SK-MEL-5 (cell line): ENCODE data around the gene SCAF8. TPM values are rescaled to one million over a fixed set of nuclear protein-coding genes. Genes with fewer than 3 reads are reported as not detected.

ENCODE experiments used
- DNase-seq: peaks from one replicate; pipeline ENCODE4 v3.0.0-alpha.2; 2016; ENCODE audit warnings: low read depth, low spot score
- in situ Hi-C: cut with HindIII; loops from 2 replicates; pipeline ENCODE4 v1.10.0; 2016; ENCODE audit warnings: low sequenced_read_pairs, high pct_unique_total_duplicates, low pct_unique_long_range_greater_than_20kb
- small RNA-seq, 2 experiments: library from RNA; depleted of rRNA; stranded (forward); fragments of <200 nt; gene quantifications; one replicate each; pipeline ENCODE3, GENCODE V24; 2014
- total RNA-seq: library from RNA; depleted of rRNA; stranded (reverse); fragments of >200 nt; shearing (Covaris generic); gene quantifications from 2 replicates; pipeline ENCODE4 v1.2.3, GENCODE V29; 2014; rRNA removed

SCAF8 gene
- total RNA-seq, 1 experiment from 2014 or later = 16.6 TPM

DNA sequence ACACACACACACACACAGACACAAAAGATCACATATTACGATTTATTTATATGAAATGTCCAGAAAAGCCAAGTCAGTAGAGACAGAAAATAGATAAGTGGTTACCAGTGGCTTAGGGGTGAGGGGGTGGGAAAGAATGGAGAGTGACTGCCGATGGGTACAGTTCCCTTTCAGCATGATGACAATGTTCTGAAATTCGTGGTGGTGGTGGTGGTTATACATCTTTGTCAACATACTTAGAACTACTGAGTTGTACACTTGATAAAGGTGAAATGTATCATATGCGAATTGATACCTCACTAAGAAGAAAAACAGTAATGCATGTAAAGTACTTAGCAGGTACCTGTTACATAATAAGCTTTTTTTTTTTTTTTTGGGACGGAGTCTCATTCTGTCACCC, 124.3 kb downstream of the SCAF8 start:
- no peak for DNase-seq
- in situ Hi-C loops = no loop called here

GRCh38 chr6:154861825-154862224, 128.6 kb downstream of the SCAF8 start:
- DNase-seq = no peak

GRCh38 chr6:154862536-154862935, 129.3 kb downstream of the SCAF8 start:
- DNase-seq = no peak
- in situ Hi-C loops = no loop called here

More at GRCh38 chr6:154861825-154862224, 128.6 kb downstream of the SCAF8 start:
- in situ Hi-C loops = no loop called here

GRCh38 chr6:154864066-154864430, 130.8 kb downstream of the SCAF8 start:
- no peak for DNase-seq
- in situ Hi-C loops = no loop called here

- in situ Hi-C loops = no loop called here
- no peak for DNase-seq
Observed at GRCh38 chr6:154865291-154865690, 132.1 kb downstream of the SCAF8 start.

- peak; percentile 72 for DNase-seq
- in situ Hi-C loops = no loop called here
Observed at GRCh38 chr6:154868143-154868594, 135.0 kb downstream of the SCAF8 start.

DNA sequence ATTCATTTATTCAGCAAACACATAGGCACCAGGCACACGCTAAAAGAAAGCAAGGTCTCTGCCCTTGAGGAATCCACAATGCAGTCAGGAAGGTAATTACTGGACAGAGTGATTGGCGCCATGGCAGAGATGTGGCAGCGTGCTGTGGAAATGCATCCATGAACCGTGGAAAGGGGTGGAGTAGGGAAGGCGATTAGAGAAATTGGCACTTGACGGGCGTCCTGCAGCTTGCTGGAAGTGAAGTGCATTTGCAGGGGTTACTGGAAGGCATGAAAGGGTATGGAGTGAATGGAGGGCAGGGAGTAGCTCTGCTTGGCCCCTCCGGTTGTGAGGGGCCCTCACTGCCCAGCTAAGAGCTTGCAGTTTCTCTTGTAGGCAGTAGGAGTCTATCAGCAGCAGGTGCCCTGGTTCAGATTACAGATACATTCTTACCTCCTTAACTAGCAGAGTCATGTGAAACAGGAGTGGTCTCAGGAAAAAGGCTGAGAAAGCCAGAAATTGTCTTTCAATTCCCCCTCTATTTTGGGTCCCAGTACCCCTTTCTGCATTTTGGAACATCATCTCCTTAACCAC, 139.4 kb downstream of the SCAF8 start:
- in situ Hi-C loops = no loop called here

DNA sequence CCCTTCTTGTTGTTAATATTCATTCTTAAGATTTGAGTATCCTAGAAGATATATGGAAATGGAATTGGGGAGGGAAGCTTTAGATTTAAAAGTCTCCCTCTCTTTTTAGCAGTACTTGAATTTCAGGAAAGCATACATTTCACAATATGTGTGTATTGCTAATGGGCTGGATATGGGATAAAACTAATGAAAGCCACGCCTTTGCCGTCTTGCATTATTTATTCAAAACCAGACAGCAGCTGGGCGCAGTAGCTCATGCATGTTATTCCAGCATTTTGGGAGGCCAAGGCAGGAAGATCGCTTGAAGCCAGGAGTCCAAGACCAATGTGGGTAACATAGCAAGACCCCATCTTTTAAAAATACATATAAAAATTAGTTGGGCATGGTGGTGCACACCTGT, 140.3 kb downstream of the SCAF8 start:
- DNase-seq = no peak

More for the DNA sequence above, 139.4 kb downstream of the SCAF8 start:
- DNase-seq = no peak

DNA sequence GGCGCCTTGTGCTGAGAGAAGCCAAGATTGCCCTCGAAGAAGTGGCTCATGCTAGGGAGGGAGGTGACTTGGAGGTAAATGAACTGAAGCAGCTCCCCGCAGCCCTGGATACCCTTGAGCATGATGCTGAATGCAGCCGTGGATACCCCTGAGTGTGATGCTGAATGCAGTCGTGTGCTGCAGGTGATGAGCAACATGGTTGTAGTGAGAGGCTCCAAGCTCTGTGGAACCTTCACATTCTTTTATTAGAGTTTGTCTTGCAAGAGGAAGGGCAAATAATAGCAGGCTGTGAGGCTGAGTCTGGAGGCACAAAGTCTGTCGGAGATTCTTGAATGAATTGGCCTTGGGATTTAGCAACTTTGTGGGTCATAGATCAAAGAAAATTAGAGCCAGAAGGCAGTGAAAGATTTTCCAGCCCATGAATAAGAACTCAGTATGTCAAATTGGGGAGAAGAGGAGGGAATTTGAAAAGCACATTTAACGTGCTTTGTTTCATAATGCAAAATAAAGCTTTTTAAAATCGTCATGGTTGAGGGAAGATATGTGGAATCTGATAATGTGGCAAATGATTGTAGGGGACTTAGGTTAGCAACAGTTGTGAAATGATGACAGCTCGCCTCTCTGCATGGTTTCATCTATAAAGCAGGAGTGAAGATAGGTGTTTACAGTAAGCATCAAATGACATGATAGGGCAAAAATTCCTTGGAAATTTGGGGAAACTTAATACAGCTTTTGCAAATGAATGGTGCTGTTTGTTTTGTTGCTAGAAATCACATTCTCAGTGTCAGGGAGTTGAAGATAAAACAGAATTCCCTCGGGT, 141.8 kb downstream of the SCAF8 start:
- in situ Hi-C loops = no loop called here
- DNase-seq = no peak

More for the DNA sequence above, 140.3 kb downstream of the SCAF8 start:
- in situ Hi-C loops = no loop called here

GRCh38 chr6:154876486-154877280, 143.5 kb downstream of the SCAF8 start:
- in situ Hi-C loops = no loop called here
- DNase-seq = no peak

- in situ Hi-C loops = no loop called here
- no peak for DNase-seq
Observed at GRCh38 chr6:154878871-154879491, 145.8 kb downstream of the SCAF8 start.

- in situ Hi-C loops = no loop called here
Observed at GRCh38 chr6:154882107-154882506, 148.9 kb downstream of the SCAF8 start.

More at GRCh38 chr6:154882107-154882506, 148.9 kb downstream of the SCAF8 start:
- no peak for DNase-seq

Small RNA genes lying within 50 kb of the gene (small RNA-seq; reads per million reads assigned to genes)
- gene MIR1273C (0 to 0.05 reads per million in 2 experiments), gene RNU6-824P (0 reads per million in 2 experiments)

Other genes with a start within 250 kb of the SCAF8 start
- 6.7 and 8.3 TPM in 2 replicates for gene CNKSR3, start 222.7 kb upstream of the SCAF8 start, total RNA-seq